CD4-positive, alpha-beta T cell (primary cell): ENCODE measurements around the gene DDIT3. TPM values are rescaled to one million over a fixed set of nuclear protein-coding genes. Genes with fewer than 3 reads are reported as not detected.

Experiments
- ATAC-seq: fragments of 200-7000 bp; cut with Tn5 transposase; one replicate; pipeline ENCODE4 v1.10.0; 2022; ENCODE audit warnings: mild to moderate bottlenecking; ENCODE audit not compliant: poor library complexity
- CTCF ChIA-PET: fragments of 350-600 bp; sonication (Branson Sonifier 250); formaldehyde crosslinking; loops from one replicate; lab custom pipeline; 2021; ENCODE audit warnings: antibody characterized with exemption, inconsistent platforms; lab: Charles Lee
- POLR2A ChIA-PET: fragments of 350-600 bp; sonication (Branson Sonifier 250); formaldehyde crosslinking; loops from one replicate; lab custom pipeline; 2021; ENCODE audit warnings: antibody characterized with exemption, inconsistent platforms; lab: Charles Lee
- DNase-seq, 14 experiments: peaks; one replicate each; pipeline ENCODE4 v3.0.0-alpha.2; 2013 to 2020; ENCODE audit warnings: mixed read lengths in 2 of 14
- H3K27ac ChIP-seq, 2 donors: one replicate each; pipeline versions ENCODE4 v1.5.1 to v1.7.0; 2013; ENCODE audit warnings: low read length in 2 of 2, low read depth in 1 of 2, mild to moderate bottlenecking in 1 of 2
- H3K27me3 ChIP-seq, 2 experiments: 1 replicate in 1 of 2; 2 replicates in 1 of 2; pipeline versions ENCODE4 v1.6.1 to v1.7.0; 2013; ENCODE audit warnings: low read length in 2 of 2, control low read depth in 1 of 2, mild to moderate bottlenecking in 1 of 2, moderate library complexity in 1 of 2; ENCODE audit not compliant: insufficient read depth in 2 of 2, control insufficient read depth in 1 of 2
- H3K36me3 ChIP-seq: one replicate; pipeline ENCODE4 v1.6.1; 2013; ENCODE audit warnings: low read length, control low read depth; ENCODE audit not compliant: insufficient read depth
- H3K4me1 ChIP-seq: one replicate; pipeline ENCODE4 v1.6.1; 2013; ENCODE audit warnings: low read length, control low read depth; ENCODE audit not compliant: insufficient read depth
- H3K4me3 ChIP-seq: one replicate; pipeline ENCODE4 v1.5.1; 2013; ENCODE audit warnings: mild to moderate bottlenecking, low read length, moderate library complexity
- H3K9me3 ChIP-seq, 2 experiments: 1 replicate in 1 of 2; 2 replicates in 1 of 2; pipeline versions ENCODE4 v1.6.1 to v1.7.0; 2013; ENCODE audit warnings: low read length in 2 of 2, mild to moderate bottlenecking in 2 of 2, control low read depth in 1 of 2, moderate library complexity in 1 of 2; ENCODE audit not compliant: control insufficient read depth in 1 of 2, insufficient read depth in 1 of 2
- H3K27ac Mint-ChIP-seq: one replicate; pipeline ENCODE4 v1.8.0; 2020; ENCODE audit warnings: mixed read lengths
- H3K27me3 Mint-ChIP-seq: one replicate; pipeline ENCODE4 v1.8.0; 2021; ENCODE audit warnings: mixed read lengths
- H3K36me3 Mint-ChIP-seq: one replicate; pipeline ENCODE4 v1.8.0; 2021; ENCODE audit warnings: low read depth, mixed read lengths
- H3K4me1 Mint-ChIP-seq: one replicate; pipeline ENCODE4 v1.8.0; 2021; ENCODE audit warnings: low read depth, mixed read lengths
- H3K4me3 Mint-ChIP-seq: one replicate; pipeline ENCODE4 v1.8.0; 2020; ENCODE audit warnings: mild to moderate bottlenecking, mixed read lengths
- H3K9me3 Mint-ChIP-seq: one replicate; pipeline ENCODE4 v1.8.0; 2020; ENCODE audit warnings: mixed read lengths
- CTCF ChIP-seq: fragments of 200-600 bp; IDR thresholded peaks from one replicate; pipeline ENCODE4 v1.8.0; 2022; ENCODE audit warnings: antibody characterized with exemption, mild to moderate bottlenecking
- intact Hi-C, 2 experiments: fragments of 100-400 bp; cut with DNase I in 1 of 2; cut with micrococcal nuclease in 1 of 2; formaldehyde crosslinking; loops; one replicate each; pipeline versions ENCODE4 v1.15.1 to v1.9.0; 2023 to 2025; cut with DNase I, micrococcal nuclease
- total RNA-seq, 174 experiments: library from RNA in 2 of 174; stranded (reverse) in 2 of 174; gene quantifications; one replicate each; pipeline ENCODE4 v1.2.3 and lab custom pipeline; 2021 to 2026

The DDIT3 gene
- total RNA-seq, 2 experiments from 2014 or later = 145 TPM

- Histone ChIP-seq H3K4me1 (no peaks in the 10 kb centered on the region), H3K4me3 (no peak overlapping the region), H3K9me3 (no peaks in the 10 kb centered on the region), H3K36me3 (peaks cover 62% of the 10 kb centered on the region), H3K27me3 (no peaks in the 10 kb centered on the region), H3K27ac (no peak overlapping the region)
- CTCF ChIA-PET = no interaction called here
- ATAC-seq (no peak), DNase-seq (no peak)
- Mint-ChIP-seq H3K9me3 (no peaks in the 10 kb centered on the region), H3K36me3 (peaks cover 86% of the 10 kb centered on the region), H3K4me3 (no peak overlapping the region), H3K27me3 (no peaks in the 10 kb centered on the region), H3K27ac (no peak overlapping the region), H3K4me1 (peaks cover 6% of the 10 kb centered on the region)
- POLR2A ChIA-PET = interaction anchor here (1.2 kb wide), 1 partner anchor 10 kb away, joined by 3 read pairs; no protein-coding TSS in a partner anchor
- intact Hi-C loops = no loop called here
- no peak for TF ChIP-seq CTCF
These were observed 15.7 kb upstream of the DDIT3 start for GRCh38 chr12:57535764-57536596.

- H3K27me3 Mint-ChIP-seq = no peaks in the 10 kb centered on the region
- ATAC-seq = no peak
- ChIA-PET POLR2A (interaction anchor here (1.2 kb wide), 1 partner anchor 10 kb away, joined by 3 read pairs; no protein-coding TSS in a partner anchor), CTCF (no interaction called here)
- H3K9me3 Mint-ChIP-seq = no peaks in the 10 kb centered on the region
- peaks cover 6% of the 10 kb centered on the region for H3K4me1 Mint-ChIP-seq
- intact Hi-C loops = no loop called here
- Histone ChIP-seq H3K9me3 (no peaks in the 10 kb centered on the region), H3K4me3 (no peak overlapping the region), H3K27ac (no peak overlapping the region), H3K36me3 (peaks cover 63% of the 10 kb centered on the region), H3K27me3 (no peaks in the 10 kb centered on the region), H3K4me1 (no peaks in the 10 kb centered on the region)
- H3K27ac Mint-ChIP-seq = no peak overlapping the region
- no peak overlapping the region for H3K4me3 Mint-ChIP-seq
- TF ChIP-seq CTCF = no peak
- peaks cover 86% of the 10 kb centered on the region for H3K36me3 Mint-ChIP-seq
- DNase-seq = no peak
These were observed 14.8 kb upstream of the DDIT3 start for GRCh38 chr12:57534991-57535543.

- intact Hi-C loops = no loop called here
- ATAC-seq (no peak), DNase-seq (no peak)
- H3K27me3 Mint-ChIP-seq = no peaks in the 10 kb centered on the region
- Histone ChIP-seq H3K9me3 (no peaks in the 10 kb centered on the region), H3K36me3 (peaks cover 69% of the 10 kb centered on the region), H3K27me3 (no peaks in the 10 kb centered on the region), H3K4me1 (no peaks in the 10 kb centered on the region), H3K27ac (no peak overlapping the region), H3K4me3 (no peak overlapping the region)
- no peak for TF ChIP-seq CTCF
- ChIA-PET POLR2A (interaction anchor here (1.1 to 1.2 kb wide), 2 partner anchors 11 to 13 kb away, joined by 3 read pairs; no protein-coding TSS in a partner anchor), CTCF (no interaction called here)
- no peak overlapping the region for H3K27ac Mint-ChIP-seq
- H3K36me3 Mint-ChIP-seq = peaks cover 88% of the 10 kb centered on the region
- no peak overlapping the region for H3K4me3 Mint-ChIP-seq
- peaks cover 6% of the 10 kb centered on the region for H3K4me1 Mint-ChIP-seq
- no peaks in the 10 kb centered on the region for H3K9me3 Mint-ChIP-seq
These were observed 13.9 kb upstream of the DDIT3 start for GRCh38 chr12:57534250-57534649.
